Fibroblast of mammary gland (primary cell): ENCODE data around the gene COX5A.
"Not testable (repeated sequence)": the region's sequence is repeated elsewhere in the genome, so short reads cannot be mapped to it uniquely, and the experiment has no call there.

Experiments used
- DNase-seq: peaks from one replicate; pipeline ENCODE4 v3.0.0-alpha.2; 2010; ENCODE audit warnings: low read depth
- H3K4me3 ChIP-seq: 2 replicates; pipeline ENCODE4 v1.5.1; 2011; ENCODE audit warnings: low read depth, mild to moderate bottlenecking, low read length, moderate library complexity; ENCODE audit not compliant: control insufficient read depth
- CTCF ChIP-seq: conservative IDR thresholded peaks from 2 replicates; pipeline ENCODE4 v1.5.1; 2011; ENCODE audit warnings: low read depth, low read length, inconsistent platforms; ENCODE audit not compliant: control insufficient read depth, insufficient read depth

COX5A gene

GRCh38 chr15:74937272-74937589 lies 642 bp downstream of the COX5A start:
- H3K4me3 ChIP-seq = peak overlapping the region; percentile 88
- TF ChIP-seq CTCF = no peak
- no peak for DNase-seq

- not testable (repeated sequence) for DNase-seq, H3K4me3 ChIP-seq
Observed at GRCh38 chr15:74935193-74935592, 2.7 kb downstream of the COX5A start.

GRCh38 chr15:74933573-74933972 lies 4.3 kb downstream of the COX5A start:
- no peak for DNase-seq
- no peak for TF ChIP-seq CTCF
- H3K4me3 ChIP-seq = no peak overlapping the region

GRCh38 chr15:74928771-74929198 lies 9.1 kb downstream of the COX5A start:
- no peak overlapping the region for H3K4me3 ChIP-seq
- no peak for TF ChIP-seq CTCF
- no peak for DNase-seq

GRCh38 chr15:74924525-74924924 lies 13.3 kb downstream of the COX5A start:
- no peak overlapping the region for H3K4me3 ChIP-seq
- no peak for TF ChIP-seq CTCF
- no peak for DNase-seq

- no peak overlapping the region for H3K4me3 ChIP-seq
- DNase-seq = no peak
- no peak for TF ChIP-seq CTCF
Observed at GRCh38 chr15:74920456-74920855, 17.4 kb downstream of the COX5A start.

GRCh38 chr15:74917676-74918075 lies 20.2 kb downstream of the COX5A start:
- TF ChIP-seq CTCF = no peak
- DNase-seq = no peak
- H3K4me3 ChIP-seq = no peak overlapping the region

- DNase-seq, H3K4me3 ChIP-seq: not testable (repeated sequence)
Observed at GRCh38 chr15:74913799-74914198, 24.1 kb downstream of the COX5A start.
